SK-N-SH (cell line): ENCODE results near the gene ARHGAP10. TPM values are rescaled to one million over a fixed set of nuclear protein-coding genes. Genes with fewer than 3 reads are reported as not detected.

Experiments used
- CTCF ChIA-PET: fragments of 300-600, 350-600 bp; formaldehyde crosslinking; extraction: SDS; loops from one replicate; lab custom pipeline; 2021; lab: Yijun Ruan, JAX
- POLR2A ChIA-PET: fragments of 350-600 bp; sonication (Branson Sonifier 250); formaldehyde crosslinking; extraction: SDS; loops from one replicate; lab custom pipeline; 2020; ENCODE audit warnings: antibody characterized with exemption, inconsistent platforms; lab: Yijun Ruan, JAX
- DNase-seq: peaks from one replicate; pipeline ENCODE4 v3.0.0; 2012
- H2AFZ ChIP-seq: fragments of 200-600 bp; sonication (generic); 2 replicates; pipeline ENCODE4 v1.8.1; 2016; ENCODE audit warnings: antibody characterized with exemption, mild to moderate bottlenecking, low read depth
- H3F3A ChIP-seq: fragments of 200-600 bp; sonication (generic); replicated peaks from 2 replicates; pipeline ENCODE3; 2016; ENCODE audit warnings: antibody characterized with exemption, mild to moderate bottlenecking; ENCODE audit not compliant: insufficient read depth
- H3K27ac ChIP-seq, 2 experiments: fragments of 200-500 bp in 1 of 2; fragments of 200-600 bp in 1 of 2; sonication (Bioruptor generic) in 1 of 2; sonication (generic), shearing (Covaris generic) in 1 of 2; 2 replicates each; pipeline versions ENCODE4 v1.5.1 to v1.6.1; 2014 to 2016; ENCODE audit warnings: low read depth in 2 of 2, inconsistent platforms in 1 of 2, low read length in 1 of 2, mild to moderate bottlenecking in 1 of 2, mixed read lengths in 1 of 2
- H3K27me3 ChIP-seq: fragments of 200-600 bp; sonication (generic), shearing (Covaris generic); 2 replicates; pipeline ENCODE4 v1.6.1; 2016; ENCODE audit warnings: mixed run types; ENCODE audit not compliant: insufficient read depth
- H3K36me3 ChIP-seq, 2 experiments: fragments of 200-500 bp in 1 of 2; fragments of 200-600 bp in 1 of 2; sonication (Bioruptor generic) in 1 of 2; sonication (generic) in 1 of 2; replicated peaks in 1 of 2; 2 replicates each; pipeline versions ENCODE3 to v1.5.1; 2014 to 2016; ENCODE audit warnings: low read length in 1 of 2, mild to moderate bottlenecking in 1 of 2; ENCODE audit not compliant: insufficient read depth in 2 of 2, control insufficient read depth in 1 of 2
- H3K4me1 ChIP-seq, 2 experiments: fragments of 200-500 bp in 1 of 2; fragments of 200-600 bp in 1 of 2; sonication (Bioruptor generic) in 1 of 2; sonication (generic), shearing (Covaris generic) in 1 of 2; 2 replicates each; pipeline versions ENCODE4 v1.5.1 to v1.6.1; 2014 to 2016; ENCODE audit warnings: low read depth in 1 of 2, low read length in 1 of 2, mixed run types in 1 of 2; ENCODE audit not compliant: insufficient read depth in 2 of 2, control insufficient read depth in 1 of 2
- H3K4me2 ChIP-seq: fragments of 200-600 bp; sonication (generic), shearing (Covaris generic); 2 replicates; pipeline ENCODE4 v1.6.1; 2017; ENCODE audit warnings: mixed run types
- H3K4me3 ChIP-seq, 2 experiments: fragments of 200-500 bp in 1 of 2; fragments of 200-600 bp in 1 of 2; sonication (Bioruptor generic) in 1 of 2; sonication (generic), shearing (Covaris generic) in 1 of 2; 2 replicates each; pipeline versions ENCODE4 v1.5.1 to v1.8.1; 2014 to 2016; ENCODE audit warnings: low read depth in 2 of 2, inconsistent platforms in 1 of 2, low read length in 1 of 2, mild to moderate bottlenecking in 1 of 2, mixed read lengths in 1 of 2, moderate library complexity in 1 of 2
- H3K79me2 ChIP-seq: fragments of 200-600 bp; sonication (generic); 2 replicates; pipeline ENCODE4 v1.8.1; 2017; ENCODE audit warnings: mild to moderate bottlenecking; ENCODE audit not compliant: insufficient read depth
- H3K9ac ChIP-seq: fragments of 200-600 bp; sonication (generic); 2 replicates; pipeline ENCODE4 v1.6.1; 2017; ENCODE audit warnings: mixed run types
- H3K9me2 ChIP-seq: fragments of 200-600 bp; sonication (generic); 2 replicates; pipeline ENCODE4 v1.6.1; 2017; ENCODE audit warnings: mixed run types
- H3K9me3 ChIP-seq: fragments of 200-600 bp; sonication (generic); 2 replicates; pipeline ENCODE4 v1.6.1; 2017; ENCODE audit warnings: mixed run types, mild to moderate bottlenecking, moderate library complexity
- H4K20me1 ChIP-seq: fragments of 200-600 bp; sonication (generic); 2 replicates; pipeline ENCODE4 v1.6.1; 2017; ENCODE audit warnings: mild to moderate bottlenecking, mixed run types; ENCODE audit not compliant: insufficient read depth
- EP300 ChIP-seq, 2 experiments: IDR thresholded peaks; 2 replicates each; pipeline versions ENCODE4 v1.4.0 to v1.6.1; 2012; ENCODE audit warnings: borderline replicate concordance in 1 of 2, low read depth in 1 of 2, low read length in 1 of 2
- FOXJ3 ChIP-seq: sonication (generic); formaldehyde crosslinking; IDR thresholded peaks from 2 replicates; pipeline ENCODE4 v1.5.1; 2020; ENCODE audit warnings: mild to moderate bottlenecking, missing genetic modification reagents
- GABPA ChIP-seq: IDR thresholded peaks from 2 replicates; pipeline ENCODE4 v1.4.0; 2012; ENCODE audit warnings: low read depth, mild to moderate bottlenecking
- GATA2 ChIP-seq: sonication (generic); formaldehyde crosslinking; IDR thresholded peaks from 2 replicates; pipeline ENCODE4 v1.5.0; 2020; ENCODE audit warnings: mild to moderate bottlenecking, missing genetic modification reagents
- NFIC ChIP-seq: IDR thresholded peaks from 2 replicates; pipeline ENCODE4 v1.4.0; 2012; ENCODE audit warnings: borderline replicate concordance
- RAD21 ChIP-seq: IDR thresholded peaks from 2 replicates; pipeline ENCODE4 v1.6.1; 2012; ENCODE audit warnings: mild to moderate bottlenecking, low read length
- RFX5 ChIP-seq: IDR thresholded peaks from 2 replicates; pipeline ENCODE4 v1.6.1; 2012; ENCODE audit warnings: mild to moderate bottlenecking, improper control_type of control experiment, low read length
- TAF1 ChIP-seq: IDR thresholded peaks from 2 replicates; pipeline ENCODE4 v1.6.1; 2012; ENCODE audit warnings: low read depth, mild to moderate bottlenecking, low read length, moderate library complexity, borderline replicate concordance
- TCF12 ChIP-seq: IDR thresholded peaks from 2 replicates; pipeline ENCODE4 v1.4.0; 2012
- TEAD4 ChIP-seq: IDR thresholded peaks from 2 replicates; pipeline ENCODE4 v1.4.0; 2012; ENCODE audit warnings: mild to moderate bottlenecking, borderline replicate concordance; ENCODE audit not compliant: insufficient read depth
- YY1 ChIP-seq: IDR thresholded peaks from 2 replicates; pipeline ENCODE4 v1.4.0; 2012; ENCODE audit warnings: low read depth, mild to moderate bottlenecking
- WGBS: methylation state at CpG from one replicate; pipeline ENCODE4 v1.1.6; 2017; ENCODE audit warnings: low lambda C conversion rate; 5-methylcytosine and 5-hydroxymethylcytosine counted together
- polyA plus RNA-seq, 3 experiments: library from polyadenylated mRNA; depleted of rRNA; stranded (reverse); fragments of >200 nt; gene quantifications; 2 replicates each; pipeline ENCODE4 v1.2.3, GENCODE V29; 2012
- TF ChIP-seq, protein P1 (sequence below): fragments of 150-350 bp; IDR thresholded peaks from 2 replicates; pipeline ENCODE4 v1.6.1; 2017; ENCODE audit warnings: antibody characterized with exemption, low read length, low read depth, borderline replicate concordance

The ARHGAP10 gene
- polyA plus RNA-seq, 1 of the 3 experiments (the other 2 are of a cell fraction) = 15.1 TPM

- no peaks in the 10 kb centered on the region for H3K9me2 ChIP-seq
- 93% methylated on average over 5 of the region's 5 CpGs for WGBS
- H3K9ac ChIP-seq = no peak overlapping the region
- ChIA-PET POLR2A (no interaction called here), CTCF (no interaction called here)
- H4K20me1 ChIP-seq = no peaks in the 10 kb centered on the region
- H3K27me3 ChIP-seq = no peaks in the 10 kb centered on the region
- peaks cover 22 to 36% of the 10 kb centered on the region in 2 experiments for H3K36me3 ChIP-seq
- no peak overlapping the region for H3K27ac ChIP-seq
- H3K4me1 ChIP-seq = peaks cover 4 to 8% of the 10 kb centered on the region in 2 experiments; a peak in 3 of 4 replicates
- H3K4me3 ChIP-seq = no peak overlapping the region
- TF ChIP-seq GABPA = no peak
- TF ChIP-seq NFIC = no peak
- no peak for TF ChIP-seq FOXJ3
- TF ChIP-seq EP300 (IDR thresholded peaks at IDR 0.05; ENCODE audit: borderline replicate concordance in 1 of 2, low read depth in 1 of 2, low read length in 1 of 2) = no peak
- H3K9me3 ChIP-seq = no peaks in the 10 kb centered on the region
- no peaks in the 10 kb centered on the region for H3K79me2 ChIP-seq
- no peak overlapping the region for H3K4me2 ChIP-seq
- no peak for DNase-seq
- no peak overlapping the region for H2AFZ ChIP-seq
- no peaks in the 10 kb centered on the region for H3F3A ChIP-seq
Observed at GRCh38 chr4:147942729-147943128, 210.8 kb downstream of the ARHGAP10 start.

DNA sequence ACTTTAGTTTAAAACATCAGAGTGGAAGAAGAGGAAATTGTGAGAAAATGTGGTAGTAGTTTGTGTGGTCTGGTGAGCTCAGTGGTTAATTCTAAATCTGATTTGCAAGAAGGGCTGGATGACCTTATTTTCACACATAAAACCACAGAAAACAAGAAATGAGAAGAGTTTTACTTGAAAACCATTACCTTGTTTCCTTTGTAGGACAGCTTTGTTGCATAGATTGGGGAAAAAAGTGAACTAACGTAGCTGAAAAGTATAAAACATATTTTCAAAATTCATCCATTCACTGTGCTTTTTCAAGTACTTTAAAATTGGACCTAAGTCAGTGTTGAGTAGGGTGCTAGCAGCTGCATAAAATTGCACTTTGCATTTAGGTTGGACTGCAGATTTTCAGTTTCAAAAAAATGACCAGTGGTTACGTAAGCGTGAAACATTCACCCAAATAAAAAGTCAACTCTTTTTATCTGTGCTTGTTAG, 211.3 kb downstream of the ARHGAP10 start:
- 94% methylated on average over 3 of the region's 3 CpGs for WGBS
- TF ChIP-seq GATA2 (CRISPR knock-in tag) = no peak
- TF ChIP-seq RAD21 = no peak
- CTCF ChIA-PET = interaction anchor here (1.0 to 1.1 kb wide), 2 partner anchors 14 to 18 kb away, joined by 3 to 4 read pairs; no protein-coding TSS in a partner anchor

GRCh38 chr4:147944249-147944648, 212.4 kb downstream of the ARHGAP10 start:
- WGBS = 61% methylated on average over 1 of the region's 1 CpG
- no peaks in the 10 kb centered on the region for H3K79me2 ChIP-seq
- no peak for DNase-seq
- no peaks in the 10 kb centered on the region for H3F3A ChIP-seq
- H3K27ac ChIP-seq = no peak overlapping the region
- no peaks in the 10 kb centered on the region for H3K9me2 ChIP-seq
- no peaks in the 10 kb centered on the region for H3K27me3 ChIP-seq
- ChIA-PET POLR2A (no interaction called here), CTCF (interaction anchor here (1.0 kb wide), 1 partner anchor 15 kb away, joined by 3 read pairs; no protein-coding TSS in a partner anchor)
- no peaks in the 10 kb centered on the region for H4K20me1 ChIP-seq
- no peak overlapping the region for H2AFZ ChIP-seq
- TF ChIP-seq YY1 = no peak
- TF ChIP-seq TEAD4 = no peak
- TF ChIP-seq TAF1 = no peak
- TF ChIP-seq RFX5 = no peak
- no peak for TF ChIP-seq TCF12
- TF ChIP-seq, protein P1, sequence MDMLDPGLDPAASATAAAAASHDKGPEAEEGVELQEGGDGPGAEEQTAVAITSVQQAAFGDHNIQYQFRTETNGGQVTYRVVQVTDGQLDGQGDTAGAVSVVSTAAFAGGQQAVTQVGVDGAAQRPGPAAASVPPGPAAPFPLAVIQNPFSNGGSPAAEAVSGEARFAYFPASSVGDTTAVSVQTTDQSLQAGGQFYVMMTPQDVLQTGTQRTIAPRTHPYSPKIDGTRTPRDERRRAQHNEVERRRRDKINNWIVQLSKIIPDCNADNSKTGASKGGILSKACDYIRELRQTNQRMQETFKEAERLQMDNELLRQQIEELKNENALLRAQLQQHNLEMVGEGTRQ = no peak
- H3K4me2 ChIP-seq = no peak overlapping the region
- peaks cover 4 to 8% of the 10 kb centered on the region in 2 experiments; a peak in 3 of 4 replicates for H3K4me1 ChIP-seq
- no peaks in the 10 kb centered on the region for H3K9me3 ChIP-seq
- H3K36me3 ChIP-seq = peaks cover 25 to 44% of the 10 kb centered on the region in 2 experiments
- no peak overlapping the region for H3K9ac ChIP-seq
- H3K4me3 ChIP-seq = no peak overlapping the region

More for the DNA sequence above, 211.3 kb downstream of the ARHGAP10 start:
- H3K79me2 ChIP-seq = no peaks in the 10 kb centered on the region
- no peak overlapping the region for H3K4me2 ChIP-seq
- DNase-seq = no peak
- H3K9me3 ChIP-seq = no peaks in the 10 kb centered on the region
- H2AFZ ChIP-seq = no peak overlapping the region; the same call in 1 of the 2 replicates
- no peaks in the 10 kb centered on the region for H4K20me1 ChIP-seq
- H3K27ac ChIP-seq = no peak overlapping the region
- H3K9me2 ChIP-seq = no peaks in the 10 kb centered on the region
- no peaks in the 10 kb centered on the region for H3K27me3 ChIP-seq
- no peak overlapping the region for H3K4me3 ChIP-seq
- no peak overlapping the region for H3K9ac ChIP-seq
- POLR2A ChIA-PET = no interaction called here
- no peaks in the 10 kb centered on the region for H3F3A ChIP-seq
- H3K36me3 ChIP-seq = peaks cover 24 to 39% of the 10 kb centered on the region in 2 experiments
- peaks cover 4 to 8% of the 10 kb centered on the region in 2 experiments; a peak in 3 of 4 replicates for H3K4me1 ChIP-seq
